Measurements from ENCODE around the gene MEIOSIN. TPM values are rescaled to one million over a fixed set of nuclear protein-coding genes. Genes with fewer than 3 reads are reported as not detected.
A peak's percentile ranks its signal among the peaks of the same experiment; 100 is the strongest.
"Not testable (repeated sequence)": the region's sequence is repeated elsewhere in the genome, so short reads cannot be mapped to it uniquely, and the experiment has no call there.

Gene MEIOSIN
- total RNA-seq, 2 experiments from 2014 or later = not detected

DNA sequence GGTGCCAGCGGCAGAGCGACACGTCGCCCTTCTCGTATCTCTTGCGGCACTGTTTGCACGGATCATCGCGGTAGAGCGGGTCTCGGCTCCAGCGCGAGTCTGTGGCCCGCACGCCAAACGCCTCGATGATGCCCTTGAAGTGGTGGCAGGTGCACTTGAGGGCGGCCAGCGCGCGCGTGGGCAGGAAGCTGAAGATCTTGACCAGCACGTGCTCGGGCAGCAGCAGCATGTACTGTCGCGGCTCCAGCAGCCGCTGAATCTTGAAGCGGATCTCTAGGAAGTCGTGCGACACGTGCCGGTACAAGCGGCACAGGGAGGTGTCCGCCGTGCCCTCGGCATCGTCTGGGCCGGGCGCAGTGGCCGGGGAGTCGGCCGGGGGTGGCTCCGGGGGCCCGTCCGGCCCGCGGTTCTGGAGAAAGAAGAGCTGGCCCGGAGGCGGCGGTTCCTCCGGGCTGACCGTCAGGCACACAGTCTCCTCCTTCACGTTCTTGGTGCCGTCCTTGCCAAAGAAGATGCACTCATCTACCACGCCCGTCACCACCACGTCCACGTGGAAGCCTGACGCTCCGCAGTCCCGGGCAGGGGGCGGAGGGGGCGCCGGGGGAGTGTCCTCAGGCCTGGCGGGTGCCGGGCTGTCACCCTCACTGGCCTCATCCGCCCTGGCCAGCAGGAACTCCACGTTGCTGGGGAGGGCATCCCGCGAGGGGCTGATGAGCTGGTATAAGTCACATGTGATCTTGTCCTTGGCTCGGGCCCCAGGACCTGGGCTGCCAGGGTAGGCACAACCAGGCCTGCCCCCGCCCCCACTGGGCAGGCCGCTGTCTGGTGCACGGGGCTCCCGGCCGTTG is 21.2 kb upstream of the MEIOSIN start:
- H3K36me3 Mint-ChIP-seq (ENCODE audit: low read depth) = peaks cover 7% of the 10 kb centered on the region
- peaks cover 31% of the 10 kb centered on the region for H3K4me1 Mint-ChIP-seq (ENCODE audit: low read depth)
- H3K27ac Mint-ChIP-seq = no peak overlapping the region
- no peaks in the 10 kb centered on the region for H3K9me3 Mint-ChIP-seq
- CTCF ChIA-PET = no interaction called here
- H3K27me3 Mint-ChIP-seq (ENCODE audit: low read depth) = no peaks in the 10 kb centered on the region
- H3K4me3 Mint-ChIP-seq = no peak overlapping the region
- no peak for DNase-seq
- intact Hi-C loops (cut with micrococcal nuclease) = no loop called here

DNA sequence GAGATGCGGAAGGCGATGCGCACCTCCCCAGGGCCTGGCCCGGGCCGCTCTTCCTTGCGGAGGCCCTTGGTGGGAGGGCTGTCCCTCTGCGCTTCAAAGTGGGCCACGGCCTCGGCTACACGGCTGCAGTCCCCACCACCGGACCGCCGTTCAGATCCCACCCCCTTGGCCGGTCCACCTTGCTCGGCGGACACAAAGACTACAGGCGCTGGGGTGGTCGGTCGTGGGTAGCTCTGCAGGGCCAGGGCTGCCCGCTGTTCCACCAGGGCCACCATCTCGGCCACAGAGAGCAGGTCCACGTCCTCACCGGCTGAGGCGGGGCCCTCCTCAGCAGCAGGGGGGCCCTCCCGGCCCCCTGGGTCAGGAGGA is 20.6 kb upstream of the MEIOSIN start:
- H3K9me3 Mint-ChIP-seq = no peaks in the 10 kb centered on the region
- peaks cover 32% of the 10 kb centered on the region for H3K4me1 Mint-ChIP-seq (ENCODE audit: low read depth)
- H3K27me3 Mint-ChIP-seq (ENCODE audit: low read depth) = no peaks in the 10 kb centered on the region
- intact Hi-C loops (cut with micrococcal nuclease) = no loop called here
- CTCF ChIA-PET = no interaction called here
- peaks cover 7% of the 10 kb centered on the region for H3K36me3 Mint-ChIP-seq (ENCODE audit: low read depth)
- no peak for DNase-seq
- H3K4me3 Mint-ChIP-seq = no peak overlapping the region
- H3K27ac Mint-ChIP-seq = no peak overlapping the region

DNA sequence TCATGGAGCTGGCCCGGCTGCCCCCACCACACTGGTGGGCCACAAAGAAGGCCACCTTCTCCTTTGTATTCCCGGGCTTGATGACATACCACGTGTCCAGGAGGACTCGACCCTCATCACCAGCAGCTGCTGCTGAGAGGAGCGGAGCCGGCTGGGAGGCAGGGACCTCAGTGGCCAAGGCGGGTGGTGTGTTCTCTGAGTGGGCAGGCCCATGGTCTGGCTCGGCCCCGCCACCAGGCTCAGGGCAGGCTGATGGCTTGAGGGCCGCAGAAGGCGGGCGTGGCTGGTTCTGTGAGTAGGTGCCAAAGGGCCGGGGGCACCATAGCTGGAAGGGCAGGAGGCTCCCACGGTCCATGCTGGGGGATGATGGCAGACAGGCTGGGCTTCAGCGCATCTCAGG is 20.1 kb upstream of the MEIOSIN start:
- intact Hi-C loops (cut with micrococcal nuclease) = no loop called here
- Mint-ChIP-seq H3K27ac (no peak overlapping the region), H3K27me3 (ENCODE audit: low read depth) (no peaks in the 10 kb centered on the region), H3K4me1 (ENCODE audit: low read depth) (peaks cover 36% of the 10 kb centered on the region), H3K36me3 (ENCODE audit: low read depth) (peaks cover 7% of the 10 kb centered on the region), H3K9me3 (no peaks in the 10 kb centered on the region), H3K4me3 (no peak overlapping the region)
- CTCF ChIA-PET = interaction anchor here (1.6 kb wide), 1 partner anchor 14 kb away, joined by 3 read pairs; no protein-coding TSS in a partner anchor
- no peak for DNase-seq

DNA sequence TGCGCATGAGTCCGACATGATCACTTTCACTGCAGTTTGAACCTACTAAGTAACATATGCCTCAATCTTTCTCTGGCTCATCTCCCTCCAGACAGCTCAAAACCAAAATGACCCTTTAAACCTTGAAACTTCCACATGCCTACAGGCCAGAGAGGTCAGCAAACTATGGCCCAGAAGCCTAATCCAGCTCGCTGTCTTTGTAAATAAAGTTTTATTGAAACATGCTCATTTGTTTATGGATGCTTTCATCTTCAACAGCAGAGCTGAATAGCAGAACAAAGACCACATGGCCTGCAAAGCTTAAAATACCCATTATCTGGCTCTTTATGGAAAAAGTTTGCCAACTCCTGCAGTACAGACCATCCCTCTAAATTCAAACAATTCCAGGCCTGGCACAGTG is 18.1 kb upstream of the MEIOSIN start:
- intact Hi-C loops (cut with micrococcal nuclease) = no loop called here
- Mint-ChIP-seq H3K4me1 (ENCODE audit: low read depth) (peaks cover 40% of the 10 kb centered on the region), H3K27ac (no peak overlapping the region), H3K9me3 (no peaks in the 10 kb centered on the region), H3K36me3 (ENCODE audit: low read depth) (peaks cover 10% of the 10 kb centered on the region), H3K4me3 (no peak overlapping the region), H3K27me3 (ENCODE audit: low read depth) (no peaks in the 10 kb centered on the region)
- no peak for DNase-seq
- CTCF ChIA-PET = interaction anchor here (1.3 to 4.7 kb wide), 2 partner anchors 22 to 34 kb away, joined by 3 to 28 read pairs; partner anchors contain the start of genes QPCTL and SNRPD2

DNA sequence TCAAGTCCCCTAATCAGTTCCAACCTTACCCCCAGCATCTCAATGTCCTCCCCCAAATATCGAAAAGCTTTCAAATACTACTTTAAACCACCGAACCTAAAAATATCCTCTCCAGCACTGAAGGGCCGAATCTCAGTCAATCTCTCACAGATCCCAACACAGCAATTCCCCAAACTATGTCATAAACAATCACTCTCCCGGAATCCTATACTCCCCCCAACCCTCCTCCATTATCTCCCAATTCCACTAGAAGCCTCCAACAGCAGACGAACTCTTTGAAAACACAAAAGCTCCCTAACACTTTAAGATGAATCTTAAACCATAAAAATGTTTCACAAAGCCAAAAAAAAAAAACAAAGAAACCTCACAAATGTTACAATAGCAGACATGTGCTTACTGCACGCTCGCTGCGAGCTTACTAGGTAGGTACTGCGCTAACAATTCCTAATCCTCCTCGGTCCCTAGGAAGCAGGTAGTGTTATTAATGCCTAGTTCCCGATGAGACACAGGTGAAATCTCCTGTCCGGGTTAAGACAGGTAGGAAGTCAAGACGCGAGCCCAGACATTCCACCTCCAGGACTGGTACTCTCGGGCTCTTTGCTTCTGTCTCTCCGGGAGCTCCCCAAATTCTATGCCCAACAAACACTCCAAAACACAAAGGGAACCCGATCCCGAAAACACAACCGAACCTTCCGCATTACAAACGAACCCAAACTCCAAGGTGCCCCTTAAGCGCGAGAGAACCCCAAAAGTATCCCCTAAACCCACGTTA is 16.7 kb upstream of the MEIOSIN start:
- Mint-ChIP-seq H3K4me1 (ENCODE audit: low read depth) (peaks cover 38% of the 10 kb centered on the region), H3K4me3 (peak overlapping the region; percentile 96), H3K36me3 (ENCODE audit: low read depth) (peaks cover 15% of the 10 kb centered on the region), H3K27ac (peak overlapping the region; percentile 97), H3K9me3 (no peaks in the 10 kb centered on the region), H3K27me3 (ENCODE audit: low read depth) (no peaks in the 10 kb centered on the region)
- peak; percentile 29 for DNase-seq
- intact Hi-C loops (cut with micrococcal nuclease) = loop anchor here (1.0 kb wide), 10 partner anchors 14 to 310 kb away; partner anchors contain the start of genes DMWD, FBXO46, IRF2BP1 and OPA3
- CTCF ChIA-PET = interaction anchor here (0.6 to 4.7 kb wide), 8 partner anchors 14 to 90 kb away, joined by 3 to 28 read pairs (median 4); partner anchors contain the start of genes FBXO46, QPCTL, SIX5 and SNRPD2

DNA sequence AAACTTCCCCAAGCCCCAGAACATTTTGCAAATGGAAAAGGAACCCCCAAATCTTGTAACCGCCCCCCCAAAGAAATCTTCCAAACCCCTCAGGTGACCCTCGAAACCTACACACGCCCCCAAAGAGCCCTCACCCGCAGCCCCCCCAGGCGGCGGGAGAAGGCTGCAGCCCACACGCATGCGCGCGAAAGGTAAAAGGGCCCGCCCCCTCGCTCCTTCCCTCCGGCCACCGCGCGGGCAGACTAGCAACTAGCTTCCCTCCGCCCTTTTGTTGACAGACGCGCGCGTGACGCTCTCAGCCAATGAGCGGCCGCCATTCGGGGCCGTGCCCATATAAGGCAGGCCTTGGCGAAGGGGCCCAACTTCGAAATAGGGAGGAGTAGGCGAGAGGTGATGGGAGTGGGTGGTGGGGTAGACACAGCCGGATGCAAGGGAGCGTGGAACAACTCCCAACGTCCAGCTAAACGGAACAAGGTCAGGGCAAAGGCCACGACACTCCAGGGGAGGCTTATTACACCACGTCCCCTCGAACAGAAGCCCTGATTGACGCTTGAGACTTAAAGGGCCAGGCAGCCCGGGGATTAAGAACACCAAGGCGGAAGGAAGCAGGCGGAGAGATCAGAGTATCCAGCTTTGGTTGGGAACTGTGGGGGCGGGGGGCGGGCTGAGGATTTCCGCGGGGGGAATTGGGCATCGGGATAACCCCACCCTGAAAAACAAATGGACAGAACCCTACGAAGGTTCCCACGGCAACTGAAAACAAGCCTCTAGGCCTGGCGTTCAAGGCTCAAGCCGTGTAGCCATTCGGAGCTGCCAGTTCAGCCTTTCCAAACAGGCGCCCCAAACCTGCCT is 15.9 kb upstream of the MEIOSIN start:
- CTCF ChIA-PET = interaction anchor here (0.6 to 4.7 kb wide), 9 partner anchors 13 to 316 kb away, joined by 3 to 28 read pairs (median 4); partner anchors contain the start of genes FBXO46, QPCTL, SIX5 and SNRPD2
- DNase-seq = peak; percentile 99
- H3K9me3 Mint-ChIP-seq = no peaks in the 10 kb centered on the region
- peak overlapping the region; percentile 97 for H3K27ac Mint-ChIP-seq
- intact Hi-C loops (cut with micrococcal nuclease) = loop anchor here (1.0 kb wide), 10 partner anchors 13 to 311 kb away; partner anchors contain the start of genes DMWD, FBXO46, IRF2BP1 and OPA3
- H3K36me3 Mint-ChIP-seq (ENCODE audit: low read depth) = peaks cover 18% of the 10 kb centered on the region
- no peaks in the 10 kb centered on the region for H3K27me3 Mint-ChIP-seq (ENCODE audit: low read depth)
- peak overlapping the region; percentile 96 for H3K4me3 Mint-ChIP-seq
- peaks cover 41% of the 10 kb centered on the region for H3K4me1 Mint-ChIP-seq (ENCODE audit: low read depth)

DNA sequence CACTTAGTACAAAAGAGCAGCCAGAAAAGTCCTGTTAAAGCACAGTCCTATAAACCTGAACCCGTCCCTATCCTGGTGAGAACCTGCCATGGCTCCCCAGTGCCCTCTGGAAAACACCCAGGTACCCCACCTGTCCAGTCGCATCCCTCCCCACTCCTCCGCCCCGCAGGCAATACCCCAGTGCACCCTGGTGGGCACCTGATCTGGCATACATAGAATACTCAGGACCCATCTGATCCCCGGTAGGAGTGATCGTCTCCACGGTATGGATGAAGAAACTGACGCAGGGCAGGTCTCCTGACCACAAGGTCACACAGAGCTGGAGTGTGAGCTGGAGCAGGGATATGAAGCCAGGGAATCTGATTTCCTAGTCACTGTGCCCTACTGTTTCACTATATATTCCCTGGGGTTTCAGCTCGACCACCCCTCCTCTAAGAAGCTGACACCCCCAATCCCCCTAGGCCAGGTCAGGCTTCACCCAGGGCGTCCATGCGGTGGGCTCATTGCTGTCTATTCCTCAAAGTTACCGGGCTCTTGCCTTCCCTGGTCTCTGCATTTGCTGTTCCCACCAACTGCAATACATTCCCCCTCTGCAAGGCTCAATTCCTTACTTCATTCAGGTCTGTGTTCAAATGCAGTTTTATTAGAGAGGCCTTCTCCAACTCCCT is 15.1 kb upstream of the MEIOSIN start:
- Mint-ChIP-seq H3K36me3 (ENCODE audit: low read depth) (peaks cover 18% of the 10 kb centered on the region), H3K4me1 (ENCODE audit: low read depth) (peaks cover 45% of the 10 kb centered on the region), H3K4me3 (peak overlapping the region; percentile 96), H3K27me3 (ENCODE audit: low read depth) (no peaks in the 10 kb centered on the region), H3K9me3 (no peaks in the 10 kb centered on the region), H3K27ac (peak overlapping the region; percentile 97)
- intact Hi-C loops (cut with micrococcal nuclease) = loop anchor here (1.0 kb wide), 10 partner anchors 12 to 312 kb away; partner anchors contain the start of genes DMWD, FBXO46, IRF2BP1 and OPA3
- CTCF ChIA-PET = interaction anchor here (0.6 to 4.7 kb wide), 6 partner anchors 12 to 316 kb away, joined by 3 to 28 read pairs (median 4); partner anchors contain the start of genes FBXO46, QPCTL and SNRPD2
- no peak for DNase-seq

DNA sequence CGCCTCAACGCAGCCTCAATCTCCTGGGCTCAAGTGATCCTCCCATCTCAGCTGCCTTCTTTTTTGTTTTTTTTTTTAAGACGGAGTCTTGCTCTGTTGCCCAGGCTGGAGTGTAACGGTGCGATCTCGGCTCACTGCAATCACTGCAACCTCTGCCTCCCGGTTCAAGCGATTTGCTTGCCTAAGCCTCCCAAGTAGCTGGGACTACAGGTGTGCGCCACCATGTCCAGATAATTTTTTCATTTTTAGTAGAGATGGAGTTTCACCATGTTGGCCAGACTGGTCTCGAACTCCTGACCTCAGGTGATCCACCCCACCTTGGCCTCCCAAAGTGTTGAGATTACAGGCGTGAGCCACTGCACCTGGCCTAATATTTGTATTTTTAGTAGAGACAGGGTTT is 13.2 kb upstream of the MEIOSIN start:
- peaks cover 44% of the 10 kb centered on the region for H3K4me1 Mint-ChIP-seq (ENCODE audit: low read depth)
- peaks cover 22% of the 10 kb centered on the region for H3K36me3 Mint-ChIP-seq (ENCODE audit: low read depth)
- H3K27me3 Mint-ChIP-seq (ENCODE audit: low read depth); H3K27ac Mint-ChIP-seq; H3K9me3 Mint-ChIP-seq; DNase-seq; intact Hi-C loops (cut with micrococcal nuclease); H3K4me3 Mint-ChIP-seq: not testable (repeated sequence)
- CTCF ChIA-PET = interaction anchor here (1.6 kb wide), 1 partner anchor 49 kb away, joined by 3 read pairs; the partner anchor contains the start of gene SIX5

DNA sequence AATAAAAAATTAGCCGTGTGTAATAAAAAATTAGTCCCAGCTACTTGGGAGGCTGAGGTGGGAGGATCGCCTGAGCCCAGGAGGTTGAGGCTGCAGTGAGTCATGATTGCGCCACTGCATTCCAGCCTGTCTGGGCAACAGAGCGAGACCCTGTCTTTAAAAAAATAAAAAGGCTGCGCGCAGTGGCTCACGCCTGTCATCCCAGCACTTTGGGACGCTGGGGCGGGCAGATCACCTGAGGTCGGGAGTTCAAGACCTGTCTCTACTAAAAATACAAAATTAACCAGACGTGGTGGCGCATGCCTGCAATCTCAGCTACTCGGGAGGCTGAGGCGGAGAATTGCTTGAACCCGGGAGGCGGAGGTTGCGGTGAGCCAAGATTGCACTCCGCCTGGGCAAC is 4.6 kb upstream of the MEIOSIN start:
- H3K4me3 Mint-ChIP-seq; intact Hi-C loops (cut with micrococcal nuclease); DNase-seq; CTCF ChIA-PET; H3K27ac Mint-ChIP-seq; H3K9me3 Mint-ChIP-seq; H3K36me3 Mint-ChIP-seq (ENCODE audit: low read depth); H3K27me3 Mint-ChIP-seq (ENCODE audit: low read depth): not testable (repeated sequence)
- peaks cover 34% of the 10 kb centered on the region for H3K4me1 Mint-ChIP-seq (ENCODE audit: low read depth)

DNA sequence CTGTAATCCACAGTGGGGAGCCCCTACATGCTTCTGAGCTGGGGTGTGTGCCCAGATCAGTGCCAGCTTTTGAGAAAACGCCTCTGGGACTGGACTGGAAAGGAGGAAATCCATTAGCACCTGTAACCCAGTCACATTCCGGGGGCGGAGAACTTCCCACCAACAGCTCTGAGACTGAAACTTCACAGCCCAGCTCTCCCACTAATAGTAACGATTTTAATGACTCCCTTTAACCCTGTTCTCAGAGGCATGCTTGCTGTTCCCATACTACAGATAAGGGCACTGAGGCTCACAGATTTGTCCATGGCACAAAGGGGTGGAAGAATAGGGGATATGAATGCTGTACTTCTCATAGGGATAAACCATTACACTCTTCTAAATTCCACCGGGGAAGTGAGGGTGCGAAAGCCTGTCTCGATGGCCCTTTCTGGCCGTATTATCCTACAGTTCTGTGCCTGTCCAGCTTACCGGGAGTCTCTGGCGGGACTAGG is 3.4 kb upstream of the MEIOSIN start:
- H3K36me3 Mint-ChIP-seq (ENCODE audit: low read depth) = no peaks in the 10 kb centered on the region
- peak overlapping the region; percentile 95 for H3K4me3 Mint-ChIP-seq
- H3K9me3 Mint-ChIP-seq = no peaks in the 10 kb centered on the region
- peak; percentile 43 for DNase-seq
- peak overlapping the region; percentile 83 for H3K27ac Mint-ChIP-seq
- no peaks in the 10 kb centered on the region for H3K27me3 Mint-ChIP-seq (ENCODE audit: low read depth)
- peaks cover 29% of the 10 kb centered on the region for H3K4me1 Mint-ChIP-seq (ENCODE audit: low read depth)
- CTCF ChIA-PET = interaction anchor here (1.1 to 2.1 kb wide), 3 partner anchors 13 to 133 kb away, joined by 4 to 13 read pairs (median 4); partner anchors contain the start of gene SYMPK
- intact Hi-C loops (cut with micrococcal nuclease) = loop anchor here (1.0 to 5.0 kb wide), 9 partner anchors 13 to 224 kb away; partner anchors contain the start of genes DMWD, IRF2BP1, MYPOP and OPA3

All from activated naive CD4-positive, alpha-beta T cell treated with anti-CD3 and anti-CD28 coated beads for 36 hours (primary cell).